A549 treated with ZK216348 at 1 μM for 4 hours (cell line): ENCODE measurements around the gene MAP2K2. TPM values are rescaled to one million over a fixed set of nuclear protein-coding genes. Genes with fewer than 3 reads are reported as not detected.

Experiments
- total RNA-seq: library from RNA; stranded (reverse); fragments of 200-300 nt; extraction: Qiagen RNA extraction; gene quantifications from 5 replicates; pipeline ENCODE4 v1.2.3, GENCODE V29; 2022; ENCODE audit warnings: low read depth

The MAP2K2 gene
- total RNA-seq, result 118 to 176 TPM (median 167 TPM) in 5 replicates

DNA sequence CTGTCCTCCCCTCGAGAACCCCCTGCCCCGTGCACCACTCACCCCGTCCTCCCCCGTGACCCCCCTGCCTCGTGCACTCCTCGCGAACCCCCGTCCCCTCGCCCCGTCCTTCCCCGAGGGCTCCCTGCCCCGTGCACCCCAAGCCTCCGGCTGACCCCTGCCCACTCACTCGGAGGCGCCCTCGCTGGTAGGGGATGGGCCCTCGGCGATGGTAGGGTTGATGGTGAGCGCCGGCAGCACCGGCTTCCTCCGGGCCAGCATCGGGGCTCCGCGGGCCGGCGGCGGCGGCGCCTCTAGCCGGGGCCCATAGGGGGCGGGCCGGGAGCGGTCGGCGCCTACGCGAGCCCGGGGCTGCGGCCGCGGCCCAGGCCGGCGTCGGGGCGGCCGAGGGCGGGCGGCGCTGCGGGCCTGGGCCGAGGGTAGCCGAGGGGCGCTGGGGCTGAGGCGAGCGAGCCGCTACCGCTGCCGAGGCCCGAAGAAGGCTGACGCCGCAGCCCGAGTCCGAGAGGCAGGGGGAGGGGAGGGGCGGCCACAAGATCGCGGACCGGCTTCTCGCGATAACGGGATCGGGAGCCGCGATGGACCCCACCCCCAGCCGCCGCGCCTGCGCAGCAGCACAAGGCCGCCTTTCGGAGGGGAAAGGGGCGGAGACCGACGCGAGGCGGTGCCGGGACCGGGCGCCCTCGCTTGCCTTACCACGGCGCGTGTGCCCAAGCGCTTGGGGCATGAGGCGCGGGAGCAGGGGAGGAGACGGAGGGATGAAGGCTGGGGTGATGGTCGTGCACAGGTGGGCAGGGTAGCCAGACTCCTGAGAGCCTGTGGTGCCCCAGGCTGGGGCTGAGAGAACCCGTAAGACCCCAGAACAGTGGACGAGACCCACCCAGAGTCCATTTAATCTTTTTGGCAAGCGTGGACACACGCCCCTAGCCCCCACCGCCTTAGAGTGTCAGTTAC is at the start of gene MAP2K2:
TSS of gene MAP2K2 (minus strand) at position 508 of the 954 bp plus-strand sequence. CDS start at position 261, 247 bp downstream.

DNA sequence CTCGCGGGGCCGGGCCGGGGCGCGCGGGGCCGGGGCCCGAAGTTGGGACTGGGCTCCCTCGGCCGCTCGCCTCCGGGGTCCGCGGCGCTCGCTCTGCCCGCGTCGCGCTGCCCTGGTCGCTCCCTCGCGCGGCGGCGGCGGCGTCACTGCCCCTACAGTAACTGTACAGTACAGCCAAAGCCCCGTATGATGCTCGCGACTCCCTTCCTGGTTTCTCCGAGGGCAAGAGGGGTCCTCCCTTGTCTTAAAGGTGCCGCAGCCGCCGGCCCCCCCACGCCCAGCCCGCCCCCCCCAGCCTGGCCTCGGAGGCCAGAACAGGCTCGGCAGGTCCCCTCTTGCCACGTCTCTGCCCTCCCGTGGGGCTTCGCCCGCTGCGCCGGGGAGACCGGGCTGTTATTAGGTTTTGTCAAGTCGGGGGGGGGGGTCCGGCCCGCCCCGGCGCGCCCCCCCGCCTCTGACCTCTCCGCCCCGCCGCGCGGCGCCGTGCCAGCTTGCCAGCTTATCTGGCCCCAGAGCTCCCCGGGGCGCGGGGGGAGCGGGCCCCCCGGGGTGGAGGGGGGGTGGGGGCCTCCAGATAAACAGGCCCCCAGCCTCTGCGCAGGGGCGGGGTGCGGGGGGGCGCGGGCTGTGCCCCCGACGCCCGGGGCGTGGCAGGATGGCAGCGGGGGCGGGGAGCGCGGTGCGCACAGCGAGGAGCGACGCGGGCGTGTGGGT is 57.1 kb downstream of the MAP2K2 start, which contains the start of gene ZBTB7A:
TSS of gene ZBTB7A (minus strand) at position 218 of the 714 bp plus-strand sequence. CDS start 11,667 bp downstream, outside the sequence.

Other genes starting within 250 kb of the MAP2K2 start
- 0.04 to 0.22 TPM (median 0.12 TPM) in 4 of 5 replicates, not detected in the other for gene ATCAY, start 243.4 kb downstream of the MAP2K2 start, total RNA-seq
- gene NMRK2, start 191.1 kb downstream of the MAP2K2 start, total RNA-seq, result not detected in 5 replicates
- gene DAPK3, start 153.0 kb downstream of the MAP2K2 start, total RNA-seq, result 36.8 to 52.9 TPM (median 47.1 TPM) in 5 replicates
- gene EEF2, start 138.7 kb downstream of the MAP2K2 start, total RNA-seq, result 784 to 1,088 TPM (median 1,072 TPM) in 5 replicates
- gene PIAS4, start 116.4 kb downstream of the MAP2K2 start, total RNA-seq, result 13.4 to 17.1 TPM (median 14.3 TPM) in 5 replicates
- gene ZBTB7A, start 57.2 kb downstream of the MAP2K2 start, total RNA-seq, result 12.7 to 28.0 TPM (median 21.6 TPM) in 5 replicates
- 0.08 to 0.39 TPM (median 0.11 TPM) in 4 of 5 replicates, not detected in the other for gene CREB3L3, start 29.5 kb upstream of the MAP2K2 start, total RNA-seq
- gene SIRT6, start 58.4 kb upstream of the MAP2K2 start, total RNA-seq, result 17.4 to 39.4 TPM (median 36.8 TPM) in 5 replicates
- 0.16 to 0.34 TPM (median 0.31 TPM) in 5 replicates for gene ANKRD24, start 58.6 kb upstream of the MAP2K2 start, total RNA-seq
- gene EBI3, start 105.4 kb upstream of the MAP2K2 start, total RNA-seq, result 1.5 to 4.8 TPM (median 3.0 TPM) in 5 replicates
- gene YJU2, start 123.0 kb upstream of the MAP2K2 start, total RNA-seq, result 17.1 to 23.9 TPM (median 21.5 TPM) in 5 replicates
- gene SHD, start 155.1 kb upstream of the MAP2K2 start, total RNA-seq, result not detected in 5 replicates
- gene TMIGD2, start 178.3 kb upstream of the MAP2K2 start, total RNA-seq, result not detected in 5 replicates
- gene FSD1, start 180.5 kb upstream of the MAP2K2 start, total RNA-seq, result 6.0 to 10.8 TPM (median 8.6 TPM) in 5 replicates
- gene STAP2, start 214.7 kb upstream of the MAP2K2 start, total RNA-seq, result 0.12 to 0.47 TPM in 2 of 5 replicates, not detected in the others
- gene MPND, start 219.4 kb upstream of the MAP2K2 start, total RNA-seq, result 7.0 to 13.3 TPM (median 10.1 TPM) in 5 replicates